Activated B cell treated with CpG ODN at 0.5 μM for 24 hours (primary cell): ENCODE data around the gene ANKRD49. TPM values are rescaled to one million over a fixed set of nuclear protein-coding genes. Genes with fewer than 3 reads are reported as not detected.
"Not testable (repeated sequence)": the region's sequence is repeated elsewhere in the genome, so short reads cannot be mapped to it uniquely, and the experiment has no call there.

ENCODE experiments used
- ATAC-seq: fragments of 200-7000 bp; cut with Tn5 transposase; one replicate; pipeline ENCODE4 v1.10.0; 2021; ENCODE audit warnings: low read depth, mild to moderate bottlenecking, moderate library complexity
- CTCF ChIA-PET: fragments of 350-600 bp; sonication (Branson Sonifier 250); formaldehyde crosslinking; loops from one replicate; lab custom pipeline; 2021; ENCODE audit warnings: antibody characterized with exemption; lab: Charles Lee
- POLR2A ChIA-PET: fragments of 350-600 bp; sonication (Branson Sonifier 250); formaldehyde crosslinking; loops from one replicate; lab custom pipeline; 2021; ENCODE audit warnings: antibody characterized with exemption; lab: Charles Lee
- DNase-seq: peaks from one replicate; pipeline ENCODE4 v3.0.0; 2022
- H3K27ac Mint-ChIP-seq: one replicate; pipeline ENCODE4 v1.8.0; 2020; ENCODE audit warnings: mixed read lengths
- H3K27me3 Mint-ChIP-seq: one replicate; pipeline ENCODE4 v1.8.0; 2021; ENCODE audit warnings: mixed read lengths
- H3K36me3 Mint-ChIP-seq: one replicate; pipeline ENCODE4 v1.8.0; 2021; ENCODE audit warnings: low read depth, mixed read lengths
- H3K4me1 Mint-ChIP-seq: one replicate; pipeline ENCODE4 v1.8.0; 2021; ENCODE audit warnings: mixed read lengths
- H3K4me3 Mint-ChIP-seq: one replicate; pipeline ENCODE4 v1.8.0; 2020; ENCODE audit warnings: mild to moderate bottlenecking, mixed read lengths
- H3K9me3 Mint-ChIP-seq: one replicate; pipeline ENCODE4 v1.8.0; 2020; ENCODE audit warnings: mixed read lengths
- CTCF ChIP-seq: fragments of 200-600 bp; IDR thresholded peaks from one replicate; pipeline ENCODE4 v1.8.0; 2022; ENCODE audit warnings: antibody characterized with exemption, mild to moderate bottlenecking
- intact Hi-C: fragments of 100-400 bp; cut with micrococcal nuclease; formaldehyde crosslinking; loops from one replicate; pipeline ENCODE4 v1.15.1; 2024
- total RNA-seq: library from RNA; stranded (reverse); gene quantifications from 2 replicates; pipeline ENCODE4 v1.2.3, GENCODE V29; 2022

Gene ANKRD49
- total RNA-seq, 1 donor from 2014 or later = 46.5 TPM

DNA sequence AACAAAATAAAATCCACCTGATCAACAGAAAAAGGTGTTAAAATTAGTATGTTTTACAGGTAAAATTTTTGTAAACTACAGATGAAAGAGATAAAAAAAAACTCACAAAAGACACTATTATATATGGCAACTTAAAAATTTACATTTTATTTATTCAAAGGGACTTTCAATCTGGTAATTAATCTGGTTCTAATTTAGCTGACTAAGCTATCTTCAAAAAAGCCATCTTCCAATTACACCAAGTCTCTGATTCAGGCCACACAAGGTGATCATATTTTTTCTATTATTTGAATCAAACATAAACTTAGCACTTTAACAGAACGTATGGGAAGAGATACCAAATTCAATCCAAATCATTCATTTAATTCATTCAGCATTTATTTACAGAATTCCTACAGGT lies 7.7 kb upstream of the ANKRD49 start:
- H3K27ac Mint-ChIP-seq = no peak overlapping the region
- DNase-seq (no peak), ATAC-seq (no peak)
- H3K4me3 Mint-ChIP-seq = no peak overlapping the region
- TF ChIP-seq CTCF = no peak
- no peaks in the 10 kb centered on the region for H3K27me3 Mint-ChIP-seq
- H3K9me3 Mint-ChIP-seq = peaks cover 2% of the 10 kb centered on the region
- intact Hi-C loops = no loop called here
- no peaks in the 10 kb centered on the region for H3K4me1 Mint-ChIP-seq
- CTCF ChIA-PET = no interaction called here
- peaks cover 83% of the 10 kb centered on the region for H3K36me3 Mint-ChIP-seq
- POLR2A ChIA-PET = no interaction called here

DNA sequence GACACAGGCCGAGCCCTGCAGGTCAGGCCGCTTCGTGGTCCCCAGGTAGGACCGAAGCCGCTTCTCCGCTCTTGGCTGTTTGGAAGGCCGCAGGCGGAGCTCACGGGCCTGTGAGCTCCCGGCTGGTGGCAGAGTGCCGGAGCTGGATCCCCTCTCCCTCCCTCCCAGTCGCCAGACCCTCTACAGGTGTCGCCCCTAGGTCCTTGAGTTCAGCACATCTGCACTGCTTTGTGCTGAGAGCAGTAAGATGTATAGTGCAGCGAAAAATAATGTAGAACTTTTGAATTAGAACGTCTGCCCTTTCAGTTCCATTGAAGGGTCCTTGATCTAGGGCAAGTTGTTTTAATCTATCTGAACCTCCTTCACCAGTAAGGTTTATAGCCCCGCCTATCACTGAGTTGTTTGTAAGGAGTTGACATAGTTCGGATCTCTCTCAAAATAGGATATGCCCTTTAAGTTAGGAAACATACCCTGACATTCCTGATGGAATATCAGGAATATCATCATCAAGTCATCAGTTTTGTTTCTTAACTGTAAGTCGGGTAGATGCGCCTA lies 419 bp downstream of the ANKRD49 start:
- ATAC-seq (peak; percentile 58), DNase-seq (no peak)
- Mint-ChIP-seq H3K36me3 (peaks cover 50% of the 10 kb centered on the region), H3K27me3 (no peaks in the 10 kb centered on the region), H3K27ac (peak overlapping the region; percentile 92), H3K4me3 (peak overlapping the region; percentile 93), H3K9me3 (no peaks in the 10 kb centered on the region), H3K4me1 (peaks cover 39% of the 10 kb centered on the region)
- POLR2A ChIA-PET = interaction anchor here (0.6 to 2.6 kb wide), 7 partner anchors 16 to 1296 kb away, joined by 3 to 13 read pairs (median 5); partner anchors contain the start of genes C11orf54, C11orf97, CEP57 and CWC15
- intact Hi-C loops = loop anchor here (1.0 to 10.0 kb wide), 4 partner anchors 49 to 1901 kb away; partner anchors contain the start of genes CWC15, FUT4, JRKL and KDM4D
- CTCF ChIA-PET = no interaction called here
- no peak for TF ChIP-seq CTCF

GRCh38 chr11:94500181-94500580 lies 6.4 kb downstream of the ANKRD49 start:
- no peak for DNase-seq
- Mint-ChIP-seq H3K27me3 (no peaks in the 10 kb centered on the region), H3K4me1 (peaks cover 7% of the 10 kb centered on the region), H3K4me3 (no peak overlapping the region), H3K27ac (no peak overlapping the region), H3K9me3 (no peaks in the 10 kb centered on the region), H3K36me3 (peaks cover 58% of the 10 kb centered on the region)
- no peak for ATAC-seq
- ChIA-PET POLR2A (no interaction called here), CTCF (no interaction called here)
- TF ChIP-seq CTCF = no peak
- intact Hi-C loops = no loop called here

DNA sequence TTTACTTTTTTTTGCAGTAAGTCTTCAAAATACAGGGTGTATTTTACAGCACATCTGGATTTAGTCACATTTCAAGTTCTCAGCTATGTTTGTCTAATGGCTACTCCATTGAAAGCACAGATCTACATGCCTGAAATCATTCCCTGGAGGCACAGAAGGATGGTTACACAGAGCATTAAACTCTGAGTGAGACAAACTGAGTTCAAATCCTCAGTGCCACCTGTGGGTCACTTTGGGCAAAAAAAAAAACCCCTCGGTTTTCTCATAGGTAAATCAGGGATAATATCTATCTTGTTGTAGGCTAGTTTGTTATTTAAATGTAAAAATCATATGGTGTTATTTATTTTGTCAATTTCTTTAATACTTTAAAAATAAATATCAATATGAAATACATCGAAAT lies 7.7 kb downstream of the ANKRD49 start:
- ATAC-seq (no peak), DNase-seq (no peak)
- no peak overlapping the region for H3K4me3 Mint-ChIP-seq
- no peak overlapping the region for H3K27ac Mint-ChIP-seq
- POLR2A ChIA-PET = interaction anchor here (0.7 kb wide), 1 partner anchor 472 kb away, joined by 4 read pairs; no protein-coding TSS in a partner anchor
- TF ChIP-seq CTCF = no peak
- intact Hi-C loops = no loop called here
- CTCF ChIA-PET = no interaction called here
- no peaks in the 10 kb centered on the region for H3K9me3 Mint-ChIP-seq
- H3K36me3 Mint-ChIP-seq = peaks cover 53% of the 10 kb centered on the region
- no peaks in the 10 kb centered on the region for H3K4me1 Mint-ChIP-seq
- no peaks in the 10 kb centered on the region for H3K27me3 Mint-ChIP-seq

GRCh38 chr11:94504689-94505293 lies 11.0 kb downstream of the ANKRD49 start:
- H3K9me3 Mint-ChIP-seq = no peaks in the 10 kb centered on the region
- H3K27ac Mint-ChIP-seq = no peak overlapping the region
- intact Hi-C loops = loop anchor here (1.0 kb wide), 3 partner anchors 321 to 1270 kb away; no protein-coding TSS in a partner anchor
- H3K36me3 Mint-ChIP-seq = peaks cover 25% of the 10 kb centered on the region
- DNase-seq (no peak), ATAC-seq (peak; percentile 47)
- CTCF ChIA-PET = interaction anchor here (0.9 to 1.6 kb wide), 6 partner anchors 12 to 610 kb away, joined by 3 to 13 read pairs (median 4); no protein-coding TSS in a partner anchor
- POLR2A ChIA-PET = no interaction called here
- peak; percentile 79 for TF ChIP-seq CTCF
- H3K4me1 Mint-ChIP-seq = no peaks in the 10 kb centered on the region
- H3K4me3 Mint-ChIP-seq = no peak overlapping the region
- H3K27me3 Mint-ChIP-seq = no peaks in the 10 kb centered on the region

GRCh38 chr11:94506513-94506912 lies 12.7 kb downstream of the ANKRD49 start:
- H3K27ac Mint-ChIP-seq, POLR2A ChIA-PET, H3K4me3 Mint-ChIP-seq, H3K9me3 Mint-ChIP-seq, H3K4me1 Mint-ChIP-seq, H3K36me3 Mint-ChIP-seq, CTCF ChIA-PET, intact Hi-C loops, DNase-seq, ATAC-seq: not testable (repeated sequence)
- H3K27me3 Mint-ChIP-seq = peaks cover 13% of the 10 kb centered on the region
